ENCODE data around the gene PACS2. TPM values are rescaled to one million over a fixed set of nuclear protein-coding genes. Genes with fewer than 3 reads are reported as not detected.

PACS2 gene
- total RNA-seq, 2 donors from 2014 or later, result 117 to 121 TPM

- Histone ChIP-seq H3K9ac (ENCODE audit: extremely low read depth, low read length, poor library complexity, severe bottlenecking) (no peak overlapping the region), H3K4me3 (ENCODE audit: low read length) (no peak overlapping the region), H3K27ac (ENCODE audit: low read depth, low read length) (no peak overlapping the region), H3K4me1 (ENCODE audit: control insufficient read depth, insufficient read depth, low read length) (no peaks in the 10 kb centered on the region), H3K27me3 (ENCODE audit: control insufficient read depth, insufficient read depth, low read length, poor library complexity, severe bottlenecking) (no peaks in the 10 kb centered on the region), H3K9me3 (ENCODE audit: control insufficient read depth, low read length) (no peaks in the 10 kb centered on the region), H3K36me3 (ENCODE audit: control insufficient read depth, insufficient read depth, low read length) (peaks cover 5% of the 10 kb centered on the region)
- no peak for TF ChIP-seq CTCF (conservative IDR thresholded peaks at IDR 0.05)
- Mint-ChIP-seq H3K4me3 (no peak overlapping the region), H3K36me3 (ENCODE audit: low read depth) (peaks cover 23% of the 10 kb centered on the region), H3K9me3 (no peaks in the 10 kb centered on the region), H3K4me1 (no peaks in the 10 kb centered on the region), H3K27me3 (ENCODE audit: insufficient read depth) (no peaks in the 10 kb centered on the region), H3K27ac (no peak overlapping the region)
- DNase-seq, result no peak
- WGBS, 2 experiments (ENCODE audit: insufficient coverage in 1 of 2, insufficient read length in 1 of 2), result 95 to 99% methylated on average over 10 to 29 of the region's 29 CpGs
Observed at GRCh38 chr14:105384605-105385321, 70.2 kb downstream of the PACS2 start.

- H3K4me1 ChIP-seq (ENCODE audit: control insufficient read depth, insufficient read depth, low read length), result no peaks in the 10 kb centered on the region
- Mint-ChIP-seq H3K9me3 (no peaks in the 10 kb centered on the region), H3K4me3 (no peak overlapping the region), H3K27me3 (ENCODE audit: insufficient read depth) (no peaks in the 10 kb centered on the region), H3K4me1 (no peaks in the 10 kb centered on the region), H3K36me3 (ENCODE audit: low read depth) (peaks cover 21% of the 10 kb centered on the region), H3K27ac (no peak overlapping the region)
- H3K4me3 ChIP-seq (ENCODE audit: low read length), result no peak overlapping the region
- no peak for DNase-seq
- 95 to 96% methylated on average over 11 to 19 of the region's 19 CpGs for WGBS, 2 experiments (ENCODE audit: insufficient coverage in 1 of 2, insufficient read length in 1 of 2)
- H3K27ac ChIP-seq (ENCODE audit: low read depth, low read length), result no peak overlapping the region
- no peak overlapping the region for H3K9ac ChIP-seq (ENCODE audit: extremely low read depth, low read length, poor library complexity, severe bottlenecking)
- H3K27me3 ChIP-seq (ENCODE audit: control insufficient read depth, insufficient read depth, low read length, poor library complexity, severe bottlenecking), result no peaks in the 10 kb centered on the region
- peaks cover 5% of the 10 kb centered on the region for H3K36me3 ChIP-seq (ENCODE audit: control insufficient read depth, insufficient read depth, low read length)
- no peak for TF ChIP-seq CTCF (conservative IDR thresholded peaks at IDR 0.05)
- H3K9me3 ChIP-seq (ENCODE audit: control insufficient read depth, low read length), result no peaks in the 10 kb centered on the region
Observed at GRCh38 chr14:105385322-105385637, 70.7 kb downstream of the PACS2 start.

GRCh38 chr14:105385698-105386365 is 71.3 kb downstream of the PACS2 start:
- Histone ChIP-seq H3K36me3 (ENCODE audit: control insufficient read depth, insufficient read depth, low read length) (peaks cover 5% of the 10 kb centered on the region), H3K27me3 (ENCODE audit: control insufficient read depth, insufficient read depth, low read length, poor library complexity, severe bottlenecking) (no peaks in the 10 kb centered on the region), H3K27ac (ENCODE audit: low read depth, low read length) (no peak overlapping the region), H3K9ac (ENCODE audit: extremely low read depth, low read length, poor library complexity, severe bottlenecking) (no peak overlapping the region), H3K9me3 (ENCODE audit: control insufficient read depth, low read length) (no peaks in the 10 kb centered on the region), H3K4me3 (ENCODE audit: low read length) (no peak overlapping the region), H3K4me1 (ENCODE audit: control insufficient read depth, insufficient read depth, low read length) (no peaks in the 10 kb centered on the region)
- no peak for DNase-seq
- no peaks in the 10 kb centered on the region for H3K4me1 Mint-ChIP-seq
- no peak for TF ChIP-seq CTCF (conservative IDR thresholded peaks at IDR 0.05)
- no peak overlapping the region for H3K4me3 Mint-ChIP-seq
- H3K36me3 Mint-ChIP-seq (ENCODE audit: low read depth), result peaks cover 21% of the 10 kb centered on the region
- H3K27me3 Mint-ChIP-seq (ENCODE audit: insufficient read depth), result no peaks in the 10 kb centered on the region
- H3K9me3 Mint-ChIP-seq, result no peaks in the 10 kb centered on the region
- no peak overlapping the region for H3K27ac Mint-ChIP-seq
- WGBS, 2 experiments (ENCODE audit: insufficient coverage in 1 of 2, insufficient read length in 1 of 2), result 93% methylated on average over 18 to 22 of the region's 22 CpGs
